ENCODE data around the gene SMTN. TPM values are rescaled to one million over a fixed set of nuclear protein-coding genes. Genes with fewer than 3 reads are reported as not detected.
A peak's percentile ranks its signal among the peaks of the same experiment; 100 is the strongest.

The SMTN gene
- polyA plus RNA-seq, 3 donors, result 31.1 to 53.1 (median 49.2) TPM

DNA sequence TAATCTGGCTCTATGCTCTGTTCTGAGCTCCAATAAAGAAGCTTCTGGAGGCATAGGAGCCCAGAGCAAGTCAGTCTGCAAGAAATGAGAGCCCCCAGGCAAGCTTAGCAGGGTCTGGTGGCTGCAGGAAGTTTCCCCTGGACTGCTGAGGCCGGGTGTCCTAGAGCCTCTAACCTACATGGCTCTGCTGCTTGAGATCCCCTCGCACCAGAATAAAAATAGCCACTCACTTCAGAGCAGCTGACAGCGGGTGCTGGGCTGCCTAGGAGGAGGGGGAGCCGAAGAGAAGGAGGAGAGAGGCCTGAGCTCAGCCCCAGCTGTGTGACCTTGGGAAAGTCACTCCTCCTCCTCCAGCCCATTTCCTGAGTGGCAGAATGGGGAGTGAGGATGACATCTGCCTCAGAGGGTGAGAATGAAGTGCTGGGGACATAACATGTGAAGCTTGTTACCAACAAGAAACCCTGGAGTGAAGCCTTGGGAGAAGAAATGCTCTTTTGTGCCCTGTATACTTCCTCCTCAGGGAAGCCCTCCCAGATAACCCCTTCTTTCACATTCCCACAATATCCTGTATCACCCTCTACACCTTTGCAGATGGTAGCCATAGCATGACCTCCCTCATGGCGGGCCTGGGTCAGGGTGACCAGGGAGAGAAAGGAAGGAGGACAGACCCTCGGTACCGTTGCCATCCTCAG is 38.1 kb downstream of the SMTN start:
- no peak for DNase-seq (ENCODE audit: extremely low read depth in 1 of 11, low read depth in 9 of 11, low spot score in 4 of 11)

DNA sequence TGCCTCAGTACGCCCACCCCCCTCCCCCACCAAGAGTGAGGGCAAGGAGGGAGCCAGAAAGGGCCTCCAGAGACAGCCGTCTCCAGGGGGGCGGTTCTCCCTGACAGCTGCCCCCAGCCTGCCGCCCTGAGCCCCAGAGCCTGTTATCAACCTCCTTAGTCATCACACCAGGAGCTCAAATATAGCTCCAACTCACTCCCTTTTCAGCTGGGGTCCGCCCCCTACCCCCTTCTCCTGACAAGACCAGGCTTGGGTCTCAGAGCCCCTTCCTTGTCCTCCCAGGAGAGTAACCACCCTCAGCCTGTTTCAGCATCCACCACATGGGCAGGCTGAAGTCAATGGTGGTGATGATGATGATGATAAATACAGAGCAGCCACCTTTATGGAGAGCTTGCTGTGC is 39.1 kb downstream of the SMTN start:
- DNase-seq (ENCODE audit: extremely low read depth in 1 of 11, low read depth in 9 of 11, low spot score in 4 of 11), result no peak

DNA sequence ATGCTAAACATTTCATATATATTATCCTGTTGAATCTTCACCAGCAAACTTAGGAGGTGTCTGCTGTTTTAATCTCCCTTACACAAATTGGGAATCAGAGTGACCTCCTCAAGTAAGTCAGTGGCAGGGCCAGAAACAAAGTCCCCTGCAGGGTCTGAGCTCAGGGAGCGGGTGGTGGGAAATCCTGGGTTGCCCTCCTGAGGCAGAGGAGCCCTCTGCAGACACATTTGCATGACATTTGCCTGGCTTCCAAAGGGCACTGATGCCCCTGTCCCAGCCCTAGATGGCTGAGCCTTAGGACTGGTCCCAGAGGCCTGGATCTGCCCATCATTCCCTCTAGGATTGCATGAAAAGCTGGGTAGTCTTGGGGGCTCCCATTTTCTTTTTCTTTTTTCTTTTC is 39.5 kb downstream of the SMTN start:
- DNase-seq (ENCODE audit: extremely low read depth in 1 of 11, low read depth in 9 of 11, low spot score in 4 of 11), result no peak

DNA sequence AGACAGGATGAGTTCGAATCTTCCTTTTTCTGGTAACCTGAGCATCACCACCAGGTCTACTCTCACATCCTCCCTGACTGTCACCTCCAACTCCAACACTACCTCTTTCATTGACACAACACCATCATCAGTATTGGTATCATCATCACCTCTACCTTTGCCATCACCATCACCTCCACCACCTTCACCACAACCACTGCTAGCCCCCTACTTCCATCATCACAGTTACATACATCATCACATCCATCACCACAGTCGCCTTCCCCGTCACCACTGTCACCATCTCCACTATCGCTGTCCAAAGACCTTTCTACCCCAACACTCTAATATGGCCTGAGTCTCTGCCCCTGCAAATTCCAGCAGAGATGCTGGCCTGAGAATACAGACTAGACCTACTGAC is 40.3 kb downstream of the SMTN start:
- no peak for DNase-seq (ENCODE audit: extremely low read depth in 1 of 11, low read depth in 9 of 11, low spot score in 4 of 11)

DNA sequence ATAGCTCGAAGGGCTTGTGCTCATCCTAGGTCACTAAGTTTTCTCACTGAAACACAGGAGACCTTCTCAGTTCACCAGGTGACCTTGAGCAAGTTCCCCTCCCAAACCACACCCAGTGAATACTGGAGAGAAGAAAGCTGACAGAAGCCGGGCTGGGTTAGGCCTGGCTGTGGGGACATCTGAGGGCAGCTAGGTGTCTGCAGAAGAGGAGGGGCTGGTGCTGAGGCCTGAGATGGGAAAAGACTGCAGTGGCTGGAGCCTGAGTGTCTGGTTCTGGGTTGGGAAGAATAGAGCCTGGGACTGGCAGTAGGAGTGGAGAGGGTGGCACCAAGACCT is 41.0 kb downstream of the SMTN start:
- DNase-seq (ENCODE audit: extremely low read depth in 1 of 11, low read depth in 9 of 11, low spot score in 4 of 11), result no peak

DNA sequence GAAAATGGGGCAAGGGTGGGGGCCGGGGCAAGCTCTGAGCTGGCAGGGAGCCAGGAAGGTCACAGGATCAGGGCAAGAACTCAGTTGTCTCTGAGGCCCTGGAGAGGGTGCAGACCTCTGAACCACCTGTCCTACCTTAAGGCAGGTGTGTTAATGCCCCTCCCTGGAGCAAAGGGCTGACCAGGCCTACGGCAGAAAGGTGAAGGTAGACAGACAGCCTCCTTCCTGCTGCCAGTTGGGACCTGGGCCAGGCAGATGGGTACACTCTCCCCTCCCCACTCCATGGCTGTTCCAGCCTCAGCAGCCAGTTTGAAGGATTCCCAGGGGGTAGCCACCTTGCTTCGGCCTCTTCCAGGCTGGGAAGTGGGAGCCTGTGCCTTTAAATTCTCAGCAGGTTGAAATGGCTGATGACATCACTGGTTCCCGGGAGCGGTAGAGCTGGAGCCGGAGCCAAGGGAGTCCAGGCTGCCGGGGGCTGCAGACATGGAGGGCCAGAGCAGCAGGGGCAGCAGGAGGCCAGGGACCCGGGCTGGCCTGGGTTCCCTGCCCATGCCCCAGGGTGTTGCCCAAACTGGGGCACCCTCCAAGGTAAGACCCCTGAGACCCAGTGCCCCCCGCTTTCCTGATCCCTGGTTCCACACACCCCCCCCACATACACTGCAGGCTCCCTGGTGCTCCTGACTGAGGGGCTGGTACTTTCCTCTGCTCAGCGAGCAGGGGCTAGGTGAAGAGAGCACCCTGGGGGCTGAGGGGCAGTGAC is 41.6 kb downstream of the SMTN start, which contains the start of gene INPP5J:
TSS of gene INPP5J (plus strand) at position 435 of the 760 bp plus-strand sequence. CDS start at position 484, 49 bp downstream.
- DNase-seq (ENCODE audit: extremely low read depth in 1 of 11, low read depth in 9 of 11, low spot score in 4 of 11), result peak in 3 of 11 donors; percentile 47 to 62 (median 60)

DNA sequence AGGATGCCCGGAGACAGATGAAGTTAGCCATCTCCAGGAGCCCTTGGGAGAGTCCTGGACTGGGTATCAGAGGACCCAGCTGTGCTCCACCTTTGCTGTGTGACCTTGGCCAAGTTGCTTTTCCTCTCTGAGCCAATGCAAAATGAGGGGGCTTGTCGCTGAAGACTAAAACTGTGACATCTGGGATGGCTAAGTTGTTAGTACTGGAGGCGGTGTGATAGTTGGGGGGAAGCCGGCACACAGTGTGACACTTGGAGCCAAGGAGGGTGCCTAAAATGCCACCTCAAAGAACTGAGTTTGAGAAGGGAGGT is 42.1 kb downstream of the SMTN start:
- DNase-seq (ENCODE audit: extremely low read depth in 1 of 11, low read depth in 9 of 11, low spot score in 4 of 11), result no peak

DNA sequence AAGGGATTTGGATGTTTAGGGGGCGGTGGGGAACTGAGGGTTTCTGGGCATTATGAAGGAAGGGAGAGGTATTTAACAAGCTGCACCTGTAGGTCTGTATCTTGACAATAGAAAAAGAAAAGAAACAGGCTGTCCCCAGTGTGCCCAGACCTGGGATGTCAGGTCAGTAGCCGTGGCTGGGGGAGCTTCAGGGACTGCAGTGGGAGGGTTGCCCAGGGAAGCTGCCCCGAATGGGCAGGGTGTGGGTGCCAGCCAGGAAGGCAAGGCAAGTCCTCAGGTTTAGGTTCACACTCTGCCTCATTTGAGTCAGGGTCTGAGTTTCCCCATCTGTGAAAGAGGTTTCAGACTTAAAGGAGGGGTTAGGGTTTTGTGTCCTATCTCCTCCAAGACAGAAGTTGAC is 43.2 kb downstream of the SMTN start:
- DNase-seq (ENCODE audit: extremely low read depth in 1 of 11, low read depth in 9 of 11, low spot score in 4 of 11), result no peak

DNA sequence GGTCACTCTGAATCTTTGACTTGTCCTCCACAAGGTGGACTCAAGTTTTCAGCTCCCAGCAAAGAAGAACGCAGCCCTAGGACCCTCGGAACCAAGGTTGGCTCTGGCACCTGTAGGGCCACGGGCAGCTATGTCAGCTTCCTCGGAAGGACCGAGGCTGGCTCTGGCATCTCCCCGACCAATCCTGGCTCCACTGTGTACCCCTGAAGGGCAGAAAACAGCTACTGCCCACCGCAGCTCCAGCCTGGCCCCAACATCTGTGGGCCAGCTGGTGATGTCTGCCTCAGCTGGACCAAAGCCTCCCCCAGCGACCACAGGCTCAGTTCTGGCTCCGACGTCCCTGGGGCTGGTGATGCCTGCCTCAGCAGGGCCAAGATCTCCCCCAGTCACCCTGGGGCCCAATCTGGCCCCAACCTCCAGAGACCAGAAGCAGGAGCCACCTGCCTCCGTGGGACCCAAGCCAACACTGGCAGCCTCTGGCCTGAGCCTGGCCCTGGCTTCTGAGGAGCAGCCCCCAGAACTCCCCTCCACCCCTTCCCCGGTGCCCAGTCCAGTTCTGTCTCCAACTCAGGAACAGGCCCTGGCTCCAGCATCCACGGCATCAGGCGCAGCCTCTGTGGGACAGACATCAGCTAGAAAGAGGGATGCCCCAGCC is 43.8 kb downstream of the SMTN start:
- DNase-seq (ENCODE audit: extremely low read depth in 1 of 11, low read depth in 9 of 11, low spot score in 4 of 11), result no peak

DNA sequence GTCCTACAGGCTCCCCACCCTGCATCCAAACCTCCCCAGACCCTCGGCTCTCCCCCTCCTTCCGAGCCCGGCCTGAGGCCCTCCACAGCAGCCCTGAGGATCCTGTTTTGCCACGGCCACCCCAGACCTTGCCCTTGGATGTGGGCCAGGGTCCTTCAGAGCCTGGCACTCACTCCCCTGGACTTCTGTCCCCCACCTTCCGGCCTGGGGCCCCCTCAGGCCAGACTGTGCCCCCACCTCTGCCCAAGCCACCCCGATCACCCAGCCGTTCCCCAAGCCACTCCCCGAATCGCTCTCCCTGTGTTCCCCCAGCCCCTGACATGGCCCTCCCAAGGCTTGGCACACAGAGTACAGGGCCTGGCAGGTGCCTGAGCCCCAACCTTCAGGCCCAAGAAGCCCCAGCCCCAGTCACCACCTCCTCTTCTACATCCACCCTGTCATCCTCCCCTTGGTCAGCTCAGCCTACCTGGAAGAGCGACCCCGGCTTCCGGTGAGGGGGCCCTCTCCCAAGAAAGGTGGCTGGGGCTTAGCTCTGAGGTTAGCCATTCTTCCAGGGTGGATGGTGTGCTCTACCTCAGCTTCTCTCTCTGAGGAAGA is 44.5 kb downstream of the SMTN start:
- DNase-seq (ENCODE audit: extremely low read depth in 1 of 11, low read depth in 9 of 11, low spot score in 4 of 11), result no peak

DNA sequence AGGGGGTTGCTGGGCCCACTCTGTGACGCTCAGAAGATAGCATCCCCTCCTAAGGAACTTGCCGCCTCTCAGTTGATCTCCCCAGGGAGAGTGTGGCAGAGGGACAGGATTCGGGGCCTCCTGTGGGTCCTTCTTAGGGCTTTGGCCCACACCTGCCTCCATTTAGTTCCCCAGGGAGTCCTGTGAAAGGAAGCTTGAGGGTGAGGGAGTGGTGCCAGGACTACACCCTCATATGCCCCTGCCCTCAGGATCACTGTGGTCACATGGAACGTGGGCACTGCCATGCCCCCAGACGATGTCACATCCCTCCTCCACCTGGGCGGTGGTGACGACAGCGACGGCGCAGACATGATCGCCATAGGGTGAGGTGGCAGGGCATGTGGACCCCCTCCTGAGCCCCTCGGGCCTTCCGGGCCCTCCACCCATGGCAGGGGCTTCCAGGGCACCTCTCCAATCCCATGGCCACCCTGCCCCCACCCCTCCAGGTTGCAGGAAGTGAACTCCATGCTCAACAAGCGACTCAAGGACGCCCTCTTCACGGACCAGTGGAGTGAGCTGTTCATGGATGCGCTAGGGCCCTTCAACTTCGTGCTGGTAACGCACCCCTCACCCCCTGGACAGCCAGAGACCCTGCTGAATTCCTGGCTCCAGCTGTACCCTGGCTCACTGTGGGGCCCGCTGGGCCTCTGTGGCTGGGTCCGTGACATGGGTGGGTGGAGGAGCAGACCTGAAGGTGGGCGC is 45.2 kb downstream of the SMTN start:
- no peak for DNase-seq (ENCODE audit: extremely low read depth in 1 of 11, low read depth in 9 of 11, low spot score in 4 of 11)

DNA sequence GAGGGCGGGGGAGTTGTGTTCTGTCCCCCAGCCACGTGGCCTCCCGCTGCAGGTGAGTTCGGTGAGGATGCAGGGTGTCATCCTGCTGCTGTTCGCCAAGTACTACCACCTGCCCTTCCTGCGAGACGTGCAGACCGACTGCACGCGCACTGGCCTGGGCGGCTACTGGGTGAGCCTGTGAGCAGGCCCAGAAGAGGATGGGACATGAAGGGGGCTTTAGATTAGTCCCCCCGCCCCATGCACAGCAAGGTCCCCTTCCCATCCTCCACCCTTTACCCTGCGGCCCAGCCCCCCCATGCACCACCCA is 45.7 kb downstream of the SMTN start:
- DNase-seq (ENCODE audit: extremely low read depth in 1 of 11, low read depth in 9 of 11, low spot score in 4 of 11), result no peak

DNA sequence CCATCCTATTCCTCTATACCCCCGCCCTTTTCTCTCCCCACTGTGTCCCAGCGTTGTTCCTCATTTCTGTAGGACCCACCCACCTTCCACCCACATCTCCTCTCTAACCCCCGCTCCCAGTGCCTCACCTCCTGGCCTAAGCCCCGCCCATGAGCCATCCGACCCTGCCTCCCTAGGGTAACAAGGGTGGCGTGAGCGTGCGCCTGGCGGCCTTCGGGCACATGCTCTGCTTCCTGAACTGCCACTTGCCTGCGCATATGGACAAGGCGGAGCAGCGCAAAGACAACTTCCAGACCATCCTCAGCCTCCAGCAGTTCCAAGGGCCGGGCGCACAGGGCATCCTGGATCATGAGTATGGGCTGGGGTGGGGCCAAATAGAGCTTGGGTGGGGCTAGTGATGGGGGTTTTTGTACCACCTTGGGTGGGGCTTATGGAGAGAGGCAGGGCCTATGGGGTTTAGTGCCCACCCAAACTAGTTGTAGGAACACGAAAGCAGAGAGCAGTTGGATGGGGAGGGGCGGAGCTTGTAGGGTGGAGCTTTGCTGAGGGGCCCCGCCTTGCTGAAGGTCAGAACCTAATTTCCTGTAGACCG is 46.2 kb downstream of the SMTN start:
- DNase-seq (ENCODE audit: extremely low read depth in 1 of 11, low read depth in 9 of 11, low spot score in 4 of 11), result no peak

DNA sequence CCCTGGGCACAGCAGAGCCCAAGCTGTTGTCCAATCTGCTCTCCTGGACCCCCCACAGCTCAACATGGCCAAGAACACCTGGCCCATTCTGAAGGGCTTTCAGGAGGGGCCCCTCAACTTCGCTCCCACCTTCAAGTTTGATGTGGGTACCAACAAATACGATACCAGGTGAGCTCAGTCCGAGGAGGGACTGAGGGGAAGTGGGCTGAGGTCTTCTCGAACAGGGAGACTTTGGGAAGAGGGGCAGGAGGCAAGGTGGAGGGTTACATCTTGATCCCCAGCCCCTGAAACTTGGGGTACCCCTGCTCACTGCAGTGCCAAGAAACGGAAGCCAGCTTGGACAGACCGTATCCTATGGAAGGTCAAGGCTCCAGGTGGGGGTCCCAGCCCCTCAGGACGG is 47.0 kb downstream of the SMTN start:
- DNase-seq (ENCODE audit: extremely low read depth in 1 of 11, low read depth in 9 of 11, low spot score in 4 of 11), result no peak

DNA sequence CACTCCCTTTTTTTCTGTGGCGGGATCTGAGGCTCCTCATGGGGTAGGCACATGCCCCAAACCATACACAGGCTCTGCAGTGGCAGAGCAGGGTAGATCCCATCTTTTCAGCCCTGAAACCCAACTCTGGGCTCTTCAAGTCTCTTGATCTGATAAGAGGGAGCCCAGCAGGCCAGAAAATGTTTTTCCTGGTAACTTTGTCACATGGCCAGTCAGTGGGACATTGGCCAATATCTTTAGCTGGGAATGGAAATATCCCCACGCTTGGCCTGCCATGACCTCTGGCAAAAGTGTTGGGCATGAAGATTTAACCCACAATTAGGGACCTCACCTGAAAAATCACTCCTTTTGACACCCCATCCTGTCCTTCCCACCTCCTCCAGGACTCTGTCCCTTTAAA is 49.8 kb downstream of the SMTN start:
- no peak for DNase-seq (ENCODE audit: extremely low read depth in 1 of 11, low read depth in 9 of 11, low spot score in 4 of 11)

DNA sequence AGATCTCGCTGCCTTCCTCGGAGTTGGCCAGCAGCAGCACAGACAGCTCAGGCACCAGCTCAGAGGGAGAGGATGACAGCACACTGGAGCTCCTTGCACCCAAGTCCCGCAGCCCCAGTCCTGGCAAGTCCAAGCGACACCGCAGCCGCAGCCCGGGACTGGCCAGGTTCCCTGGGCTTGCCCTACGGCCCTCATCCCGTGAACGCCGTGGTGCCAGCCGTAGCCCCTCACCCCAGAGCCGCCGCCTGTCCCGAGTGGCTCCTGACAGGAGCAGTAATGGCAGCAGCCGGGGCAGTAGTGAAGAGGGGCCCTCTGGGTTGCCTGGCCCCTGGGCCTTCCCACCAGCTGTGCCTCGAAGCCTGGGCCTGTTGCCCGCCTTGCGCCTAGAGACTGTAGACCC is 52.8 kb downstream of the SMTN start:
- DNase-seq (ENCODE audit: extremely low read depth in 1 of 11, low read depth in 9 of 11, low spot score in 4 of 11), result no peak

DNA sequence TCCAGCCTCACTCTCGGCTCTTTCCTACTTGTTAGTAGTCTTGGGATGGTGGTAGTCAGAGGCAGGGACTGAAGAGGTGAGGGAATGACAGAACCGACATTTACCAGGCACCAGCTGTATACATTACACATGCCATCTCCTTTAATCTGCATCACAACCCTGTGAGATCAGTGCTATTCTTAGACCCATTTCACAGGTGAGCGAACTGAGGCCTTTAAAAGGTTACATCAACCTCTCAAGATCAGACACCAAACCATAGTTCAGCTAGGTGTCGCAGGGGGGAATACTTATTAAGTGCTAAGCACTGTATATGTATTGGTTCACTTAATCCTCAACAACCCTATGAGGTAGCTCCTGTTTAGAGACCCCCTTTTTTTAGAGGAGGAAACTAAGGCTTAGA is 53.6 kb downstream of the SMTN start:
- DNase-seq (ENCODE audit: extremely low read depth in 1 of 11, low read depth in 9 of 11, low spot score in 4 of 11), result no peak

DNA sequence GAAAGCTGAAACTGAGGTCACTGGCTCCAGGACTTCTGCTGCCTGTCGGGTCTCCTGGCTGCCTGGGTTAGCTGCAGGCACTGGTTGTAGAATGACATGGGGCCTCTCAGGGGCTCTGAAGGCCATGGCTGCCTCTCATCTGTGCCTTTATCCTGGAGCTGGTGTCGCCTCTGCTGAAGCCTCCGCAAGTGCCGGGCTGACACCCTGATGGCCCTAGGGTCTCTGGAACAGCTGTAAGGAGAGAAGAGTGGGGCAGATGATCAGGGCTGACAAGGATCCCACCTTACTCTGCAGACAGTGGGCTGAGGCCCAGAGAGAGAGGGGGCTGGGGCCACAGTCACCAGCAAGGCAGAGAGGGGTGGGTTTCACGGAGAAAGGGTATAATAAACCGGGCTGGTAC is 54.6 kb downstream of the SMTN start:
- DNase-seq (ENCODE audit: extremely low read depth in 1 of 11, low read depth in 9 of 11, low spot score in 4 of 11), result no peak

DNA sequence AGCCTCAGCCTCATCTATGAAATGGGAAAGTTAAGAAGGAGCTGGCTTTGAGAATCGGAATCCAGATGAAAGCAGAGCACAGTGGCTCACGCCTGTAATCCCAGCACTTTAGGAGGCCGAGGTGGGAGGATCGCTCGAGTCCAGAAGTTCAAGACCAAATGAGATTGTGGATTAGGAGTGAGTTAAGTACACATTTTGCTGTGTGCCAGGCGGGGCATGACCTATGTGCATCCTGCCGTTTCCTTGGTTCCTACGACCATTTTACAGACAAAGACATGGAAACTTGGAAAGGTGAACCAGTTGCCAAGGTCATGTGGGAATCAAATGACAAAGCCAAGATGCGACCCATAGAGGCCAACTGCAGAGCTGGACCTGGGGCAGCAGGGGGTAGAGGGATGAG is 55.0 kb downstream of the SMTN start:
- DNase-seq (ENCODE audit: extremely low read depth in 1 of 11, low read depth in 9 of 11, low spot score in 4 of 11), result no peak
